Measurements from ENCODE around the gene RBM4B.

RBM4B gene

DNA sequence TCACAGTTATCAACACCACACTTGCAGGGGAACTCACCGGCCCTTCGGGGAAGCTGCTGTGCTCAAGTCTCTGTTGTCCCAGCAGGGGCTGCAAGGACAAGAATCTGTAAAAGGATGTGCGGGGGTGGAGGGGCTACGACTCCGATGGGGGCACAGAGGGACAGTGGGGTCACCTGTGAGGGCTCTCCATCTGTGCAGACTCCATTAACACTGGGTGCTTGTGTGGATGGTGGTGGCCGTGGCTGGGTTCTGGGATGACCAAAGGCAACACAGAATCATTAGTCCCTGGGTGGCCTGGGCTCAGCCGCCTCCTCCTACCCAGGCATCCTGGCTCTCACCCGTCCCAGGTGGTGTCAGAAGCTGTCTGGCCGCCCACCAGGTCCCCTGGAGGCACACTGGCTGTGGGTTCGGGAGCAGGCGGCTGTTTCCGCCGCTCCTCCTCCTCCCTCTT lies 10.2 kb upstream of the RBM4B start:
- H3K4me2 ChIP-seq (ENCODE audit: low read depth, low read length, poor library complexity, severe bottlenecking) = no peak overlapping the region
- H3K4me3 ChIP-seq (ENCODE audit: low read length, poor library complexity, severe bottlenecking) = no peak overlapping the region
- H2AFZ ChIP-seq (ENCODE audit: low read length) = no peak overlapping the region
- no peak for TF ChIP-seq EZH2phosphoT487 (IDR thresholded peaks at IDR 0.05; ENCODE audit: borderline replicate concordance)
- TF ChIP-seq, protein P1, sequence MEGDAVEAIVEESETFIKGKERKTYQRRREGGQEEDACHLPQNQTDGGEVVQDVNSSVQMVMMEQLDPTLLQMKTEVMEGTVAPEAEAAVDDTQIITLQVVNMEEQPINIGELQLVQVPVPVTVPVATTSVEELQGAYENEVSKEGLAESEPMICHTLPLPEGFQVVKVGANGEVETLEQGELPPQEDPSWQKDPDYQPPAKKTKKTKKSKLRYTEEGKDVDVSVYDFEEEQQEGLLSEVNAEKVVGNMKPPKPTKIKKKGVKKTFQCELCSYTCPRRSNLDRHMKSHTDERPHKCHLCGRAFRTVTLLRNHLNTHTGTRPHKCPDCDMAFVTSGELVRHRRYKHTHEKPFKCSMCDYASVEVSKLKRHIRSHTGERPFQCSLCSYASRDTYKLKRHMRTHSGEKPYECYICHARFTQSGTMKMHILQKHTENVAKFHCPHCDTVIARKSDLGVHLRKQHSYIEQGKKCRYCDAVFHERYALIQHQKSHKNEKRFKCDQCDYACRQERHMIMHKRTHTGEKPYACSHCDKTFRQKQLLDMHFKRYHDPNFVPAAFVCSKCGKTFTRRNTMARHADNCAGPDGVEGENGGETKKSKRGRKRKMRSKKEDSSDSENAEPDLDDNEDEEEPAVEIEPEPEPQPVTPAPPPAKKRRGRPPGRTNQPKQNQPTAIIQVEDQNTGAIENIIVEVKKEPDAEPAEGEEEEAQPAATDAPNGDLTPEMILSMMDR (conservative IDR thresholded peaks at IDR 0.05; ENCODE audit: low read length) = no peak
- no peaks in the 10 kb centered on the region for H3K9me3 ChIP-seq (ENCODE audit: insufficient read depth, low read depth, low read length)
- H4K20me1 ChIP-seq (ENCODE audit: insufficient read depth, low read length, poor library complexity, severe bottlenecking) = no peaks in the 10 kb centered on the region
- no peak overlapping the region for H3K9ac ChIP-seq (ENCODE audit: low read depth, low read length, poor library complexity, severe bottlenecking)
- no peaks in the 10 kb centered on the region; the same call in 1 of the 2 replicates for H3K36me3 ChIP-seq (ENCODE audit: insufficient read depth, low read length)
- no peaks in the 10 kb centered on the region for H3K9me2 ChIP-seq (replicated peaks; ENCODE audit: low read depth, low read length)
- no peaks in the 10 kb centered on the region for H3K79me2 ChIP-seq (ENCODE audit: insufficient read depth, low read length)
- no peaks in the 10 kb centered on the region for H3K27me3 ChIP-seq (ENCODE audit: insufficient read depth, low read length, poor library complexity, severe bottlenecking)
- no peaks in the 10 kb centered on the region for H3F3A ChIP-seq (ENCODE audit: low read depth)
- no peaks in the 10 kb centered on the region for H3K4me1 ChIP-seq (ENCODE audit: insufficient read depth, low read length, poor library complexity, severe bottlenecking)

DNA sequence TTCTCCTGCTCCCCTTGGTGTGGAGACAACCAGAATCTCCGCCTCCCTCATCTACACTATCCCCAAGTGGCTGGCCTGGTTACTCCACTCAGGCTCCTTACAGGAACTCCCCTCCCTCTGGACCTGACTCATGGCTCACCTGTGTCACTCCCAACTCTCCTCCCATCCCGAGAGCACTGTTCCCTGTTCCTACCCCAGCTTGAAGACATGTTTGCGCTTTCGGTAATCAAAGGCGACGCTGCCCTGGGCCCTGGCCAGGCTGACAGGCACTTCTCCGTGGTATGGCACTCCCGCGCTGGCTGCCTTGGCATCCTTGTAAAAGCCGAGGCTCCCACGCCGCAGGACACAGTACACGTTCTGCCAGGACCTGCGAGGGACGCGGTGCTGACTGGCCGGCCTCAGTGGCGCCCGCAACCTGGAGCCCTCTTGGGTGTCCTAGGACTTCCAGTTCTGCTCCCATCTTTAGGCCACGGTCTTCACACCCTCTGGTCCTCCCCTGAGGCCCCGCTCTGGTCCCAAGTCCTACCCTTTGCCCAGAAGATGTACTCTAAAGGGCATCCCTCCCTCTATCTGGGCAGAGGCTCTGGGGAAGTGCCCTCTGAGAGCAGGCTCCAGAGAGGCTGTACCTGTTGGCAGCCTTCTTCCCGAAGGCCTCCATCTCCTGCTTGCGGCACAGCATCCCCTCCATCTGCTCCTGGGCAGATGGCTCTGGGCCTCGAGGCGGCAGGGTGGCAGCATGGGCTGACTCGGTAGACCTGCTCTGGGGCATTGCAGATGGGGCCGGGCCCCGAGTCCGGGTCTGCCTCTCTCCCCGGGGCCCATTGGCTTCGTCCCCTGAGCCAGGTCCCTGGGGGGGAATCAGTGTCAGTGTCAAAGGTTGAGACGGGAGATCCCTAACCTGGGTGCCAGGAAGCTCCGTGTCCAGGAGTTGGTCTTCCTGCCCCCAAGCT lies 9.4 kb upstream of the RBM4B start:
- Histone ChIP-seq H3F3A (ENCODE audit: low read depth) (no peaks in the 10 kb centered on the region), H3K27me3 (ENCODE audit: insufficient read depth, low read length, poor library complexity, severe bottlenecking) (no peaks in the 10 kb centered on the region), H3K9ac (ENCODE audit: low read depth, low read length, poor library complexity, severe bottlenecking) (no peak overlapping the region), H4K20me1 (ENCODE audit: insufficient read depth, low read length, poor library complexity, severe bottlenecking) (no peaks in the 10 kb centered on the region), H3K9me2 (replicated peaks; ENCODE audit: low read depth, low read length) (no peaks in the 10 kb centered on the region), H3K4me2 (ENCODE audit: low read depth, low read length, poor library complexity, severe bottlenecking) (no peak overlapping the region), H2AFZ (ENCODE audit: low read length) (no peak overlapping the region), H3K4me1 (ENCODE audit: insufficient read depth, low read length, poor library complexity, severe bottlenecking) (no peaks in the 10 kb centered on the region), H3K4me3 (ENCODE audit: low read length, poor library complexity, severe bottlenecking) (no peak overlapping the region), H3K9me3 (ENCODE audit: insufficient read depth, low read depth, low read length) (no peaks in the 10 kb centered on the region), H3K36me3 (ENCODE audit: insufficient read depth, low read length) (no peaks in the 10 kb centered on the region; the same call in 1 of the 2 replicates), H3K79me2 (ENCODE audit: insufficient read depth, low read length) (no peaks in the 10 kb centered on the region)
- no peak for TF ChIP-seq EZH2phosphoT487 (IDR thresholded peaks at IDR 0.05; ENCODE audit: borderline replicate concordance)
- TF ChIP-seq, protein P1 (conservative IDR thresholded peaks at IDR 0.05; ENCODE audit: low read length) = no peak

DNA sequence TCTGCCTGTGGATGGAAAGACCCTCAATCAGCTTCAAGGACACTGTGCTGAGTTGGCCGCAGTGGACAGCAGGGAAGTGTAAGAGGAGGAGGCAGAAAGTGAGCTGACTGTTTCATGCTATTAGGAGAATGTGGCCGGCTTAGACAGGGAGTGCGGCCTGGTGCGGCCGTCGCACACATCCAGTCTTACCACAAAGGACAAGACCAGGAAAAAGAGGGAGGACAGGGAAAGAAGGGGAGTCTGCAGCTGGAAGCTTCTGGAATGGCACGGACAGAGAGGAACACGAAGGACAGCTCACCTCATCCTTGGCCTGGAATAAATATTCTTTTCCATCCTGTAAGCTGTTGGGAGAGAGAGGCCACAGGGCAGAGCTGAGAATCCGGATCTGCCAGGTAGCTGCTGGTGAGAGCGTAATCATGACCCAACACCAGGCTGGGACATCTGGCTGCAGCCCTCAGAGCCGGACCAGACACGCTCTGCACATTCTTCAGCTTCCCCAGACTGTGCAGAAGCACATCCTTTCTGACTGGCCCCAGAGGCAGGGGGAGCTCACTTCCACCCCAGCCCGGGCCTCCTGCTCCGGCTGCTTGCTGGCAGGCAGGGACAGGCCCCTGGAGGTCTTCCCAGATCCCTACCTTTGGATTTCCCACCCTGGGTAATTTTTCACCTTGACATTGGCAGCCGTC lies 8.6 kb upstream of the RBM4B start:
- no peaks in the 10 kb centered on the region for H3K27me3 ChIP-seq (ENCODE audit: insufficient read depth, low read length, poor library complexity, severe bottlenecking)
- TF ChIP-seq, protein P1 (conservative IDR thresholded peaks at IDR 0.05; ENCODE audit: low read length) = no peak
- TF ChIP-seq EZH2phosphoT487 (IDR thresholded peaks at IDR 0.05; ENCODE audit: borderline replicate concordance) = no peak
- no peaks in the 10 kb centered on the region for H3F3A ChIP-seq (ENCODE audit: low read depth)
- H3K4me1 ChIP-seq (ENCODE audit: insufficient read depth, low read length, poor library complexity, severe bottlenecking) = no peaks in the 10 kb centered on the region
- no peak overlapping the region for H3K4me2 ChIP-seq (ENCODE audit: low read depth, low read length, poor library complexity, severe bottlenecking)
- H4K20me1 ChIP-seq (ENCODE audit: insufficient read depth, low read length, poor library complexity, severe bottlenecking) = no peaks in the 10 kb centered on the region
- H3K9ac ChIP-seq (ENCODE audit: low read depth, low read length, poor library complexity, severe bottlenecking) = no peak overlapping the region
- H3K36me3 ChIP-seq (ENCODE audit: insufficient read depth, low read length) = no peaks in the 10 kb centered on the region; the same call in 1 of the 2 replicates
- no peaks in the 10 kb centered on the region for H3K79me2 ChIP-seq (ENCODE audit: insufficient read depth, low read length)
- H2AFZ ChIP-seq (ENCODE audit: low read length) = no peak overlapping the region
- H3K9me2 ChIP-seq (replicated peaks; ENCODE audit: low read depth, low read length) = no peaks in the 10 kb centered on the region
- no peak overlapping the region for H3K4me3 ChIP-seq (ENCODE audit: low read length, poor library complexity, severe bottlenecking)
- H3K9me3 ChIP-seq (ENCODE audit: insufficient read depth, low read depth, low read length) = no peaks in the 10 kb centered on the region

All from Loucy (cell line).